ENCODE data around the gene MED7.
"Not testable (repeated sequence)": the region's sequence is repeated elsewhere in the genome, so short reads cannot be mapped to it uniquely, and the experiment has no call there.

The MED7 gene

GRCh38 chr5:157142317-157143126 is at the start of gene MED7:
Gene MED7, minus strand, starts transcription at chr5:157142865. Its CDS starts 3,434 bp downstream, at chr5:157139431.
- FAIRE-seq, result peak; percentile 98

GRCh38 chr5:157189223-157189622 is 46.6 kb upstream of the MED7 start:
- FAIRE-seq, result no peak

GRCh38 chr5:157188270-157188669 is 45.6 kb upstream of the MED7 start:
- FAIRE-seq, result no peak

GRCh38 chr5:157187046-157187754 is 44.5 kb upstream of the MED7 start:
- FAIRE-seq, result no peak

GRCh38 chr5:157186309-157187045 is 43.8 kb upstream of the MED7 start:
- no peak for FAIRE-seq

GRCh38 chr5:157185122-157185521 is 42.5 kb upstream of the MED7 start:
- not testable (repeated sequence) for FAIRE-seq

DNA sequence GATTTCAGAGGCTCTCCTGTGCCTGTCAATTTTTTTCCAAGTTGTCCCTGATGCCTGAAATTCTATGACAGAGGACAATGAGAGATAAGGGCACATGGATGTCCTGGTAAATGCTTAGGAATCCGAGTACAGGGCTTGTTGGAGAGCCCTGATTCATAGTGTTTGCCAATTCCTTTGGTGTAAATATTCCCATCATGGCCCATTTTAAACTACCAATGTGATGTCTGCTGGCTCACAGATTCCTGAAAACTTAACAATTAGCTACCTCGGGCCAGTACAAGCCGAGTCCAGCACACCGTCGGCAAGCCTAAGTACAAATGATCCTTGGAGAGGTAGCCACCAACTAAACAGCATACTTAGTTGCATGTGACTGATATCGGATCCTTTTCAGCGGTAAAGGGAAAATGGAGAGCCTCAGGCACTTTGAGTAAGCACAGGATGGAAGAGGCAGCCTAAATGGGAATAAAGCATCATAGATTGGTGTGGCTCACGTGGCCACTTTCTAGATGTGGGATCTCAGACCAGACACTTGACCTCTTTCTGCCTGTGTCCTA is 41.5 kb upstream of the MED7 start:
- FAIRE-seq, result no peak

GRCh38 chr5:157182143-157182757 is 39.6 kb upstream of the MED7 start:
- no peak for FAIRE-seq

DNA sequence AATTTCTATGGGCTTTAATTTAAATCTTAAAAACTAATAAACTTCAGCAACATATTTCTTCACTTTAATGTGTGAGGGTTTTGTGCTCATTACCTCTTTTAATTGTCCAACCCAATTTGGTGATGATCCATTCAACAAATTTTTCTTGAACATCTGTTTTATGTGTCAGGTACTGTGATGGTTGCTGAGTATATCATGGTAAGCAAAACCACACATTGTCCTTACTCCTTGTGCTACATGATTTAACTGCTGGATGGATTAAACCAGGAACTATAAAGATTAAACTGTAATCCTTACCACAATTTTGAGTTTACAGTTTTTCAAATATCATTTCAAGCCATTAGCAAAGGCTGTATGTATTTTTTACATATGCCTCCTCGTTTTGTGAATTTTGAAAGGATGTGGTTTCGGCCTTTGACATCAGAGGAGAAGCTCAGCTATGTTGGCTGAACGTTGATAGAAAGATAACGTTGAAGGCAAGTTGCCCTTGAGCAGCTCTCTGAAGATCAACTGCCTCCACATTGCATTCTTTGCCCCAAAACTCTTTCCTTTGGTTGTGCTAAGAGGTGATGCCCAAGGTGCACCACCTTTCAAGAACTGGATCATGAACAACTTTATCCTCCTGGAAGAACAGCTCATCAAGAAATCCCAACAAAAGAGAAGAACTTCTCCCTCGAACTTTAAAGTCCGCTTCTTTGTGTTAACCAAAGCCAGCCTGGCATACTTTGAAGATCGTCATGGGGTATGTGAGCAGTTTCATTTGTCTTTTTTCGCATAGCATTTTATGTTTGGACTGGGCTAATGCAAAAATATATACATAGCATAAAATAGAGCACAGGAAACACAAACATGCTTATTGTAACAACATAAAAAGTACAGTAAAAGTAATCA is 38.0 kb upstream of the MED7 start, which contains the start of gene ITK:
Gene ITK, plus strand, starts transcription at position 467 of the 891 bp plus-strand sequence. Its CDS starts 138 bp downstream, at position 605.
- FAIRE-seq, result no peak

DNA sequence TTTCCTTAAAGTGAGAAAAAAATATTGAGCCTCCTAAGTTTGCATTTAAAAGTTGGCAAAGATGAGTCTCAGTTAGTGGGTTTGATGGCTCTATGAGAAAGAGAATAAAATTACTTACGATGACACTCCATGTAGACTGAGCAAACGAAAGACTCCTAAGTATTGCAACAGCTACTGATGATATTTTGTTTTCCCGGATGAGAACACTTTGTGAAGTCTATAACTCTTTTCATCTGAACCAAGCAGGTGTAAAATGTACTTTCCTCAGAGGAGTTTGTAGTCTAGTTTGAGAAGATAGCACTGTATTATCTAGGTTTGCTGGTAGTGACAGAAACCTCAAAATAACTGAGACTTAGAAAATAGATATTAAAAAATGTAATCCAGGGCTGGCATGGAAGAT is 36.3 kb upstream of the MED7 start:
- FAIRE-seq, result no peak

DNA sequence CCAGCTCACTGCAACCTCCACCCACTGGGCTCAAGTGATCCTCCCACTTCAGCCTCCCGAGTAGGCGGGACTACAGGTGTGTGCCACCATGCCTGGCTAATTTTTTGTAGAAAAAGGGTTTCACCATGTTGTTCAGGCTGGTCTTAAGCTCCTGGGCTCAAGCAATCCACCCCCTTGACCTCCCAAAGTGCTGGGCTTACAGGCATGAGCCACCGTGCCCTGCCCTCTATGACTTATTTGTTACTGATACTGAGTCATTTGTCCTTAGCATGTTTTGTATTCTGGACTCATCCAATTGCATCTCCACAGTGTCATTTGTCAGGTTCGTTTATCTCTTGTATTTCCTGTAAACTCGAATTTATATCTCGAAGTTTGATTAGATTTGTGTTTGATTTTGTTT is 35.3 kb upstream of the MED7 start:
- FAIRE-seq, result no peak

DNA sequence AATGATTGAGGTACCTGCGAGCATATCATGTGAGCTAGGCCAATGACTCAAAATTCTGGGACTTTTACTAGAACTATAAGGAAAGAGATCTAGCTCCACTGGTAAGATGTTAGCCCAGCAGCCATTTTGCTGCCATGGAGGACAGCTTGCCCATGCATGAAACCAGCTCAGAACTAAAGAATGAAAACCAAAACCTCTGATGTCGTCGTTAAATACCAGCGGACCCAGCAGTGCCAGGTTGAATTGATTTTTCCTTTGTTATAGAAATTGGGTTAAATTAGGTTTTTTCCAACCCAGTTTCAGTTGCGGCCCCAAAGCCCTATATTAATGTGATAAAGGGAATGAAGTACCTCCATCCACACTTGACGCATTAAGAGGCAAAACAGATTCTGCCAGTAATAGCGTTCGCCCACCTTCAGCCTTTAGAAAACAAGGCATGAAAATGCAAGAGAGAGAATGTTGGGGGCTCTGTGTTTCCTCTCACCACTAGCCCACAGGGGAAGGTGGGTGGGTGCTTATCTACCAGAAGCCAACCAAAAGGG is 32.5 kb upstream of the MED7 start:
- FAIRE-seq, result no peak

- FAIRE-seq, result no peak
These were observed 29.7 kb upstream of the MED7 start for GRCh38 chr5:157172403-157172802.

GRCh38 chr5:157168286-157168685 is 25.6 kb upstream of the MED7 start:
- no peak for FAIRE-seq

GRCh38 chr5:157167214-157167621 is 24.6 kb upstream of the MED7 start:
- FAIRE-seq, result no peak

- no peak for FAIRE-seq
These were observed 23.8 kb upstream of the MED7 start, which contains the start of gene GARIN3 for GRCh38 chr5:157166214-157167213. Gene GARIN3, minus strand, starts transcription at chr5:157166264. Its CDS starts 96 bp downstream, at chr5:157166168.

- FAIRE-seq, result no peak
These were observed 23.0 kb upstream of the MED7 start for GRCh38 chr5:157165668-157166067.

DNA sequence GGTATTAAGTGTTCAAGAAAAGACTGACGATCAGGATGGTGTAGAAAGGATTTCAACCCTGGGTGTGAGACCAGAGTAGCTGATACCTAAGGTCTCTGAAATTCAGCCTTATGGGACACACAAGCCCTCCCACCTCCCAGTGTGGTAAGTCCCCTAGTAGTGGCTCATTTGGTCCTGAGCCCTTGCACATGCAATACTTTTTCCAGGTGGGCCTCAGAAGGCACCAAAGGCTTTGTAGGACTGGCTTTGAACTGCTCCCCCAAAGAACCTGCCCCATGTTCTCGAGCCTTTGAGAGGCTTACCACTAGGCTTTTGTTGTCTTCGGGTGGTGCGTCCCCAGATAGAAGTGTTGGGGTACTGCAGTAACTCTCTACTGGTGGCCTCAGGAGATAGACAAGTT is 22.6 kb upstream of the MED7 start:
- no peak for FAIRE-seq

DNA sequence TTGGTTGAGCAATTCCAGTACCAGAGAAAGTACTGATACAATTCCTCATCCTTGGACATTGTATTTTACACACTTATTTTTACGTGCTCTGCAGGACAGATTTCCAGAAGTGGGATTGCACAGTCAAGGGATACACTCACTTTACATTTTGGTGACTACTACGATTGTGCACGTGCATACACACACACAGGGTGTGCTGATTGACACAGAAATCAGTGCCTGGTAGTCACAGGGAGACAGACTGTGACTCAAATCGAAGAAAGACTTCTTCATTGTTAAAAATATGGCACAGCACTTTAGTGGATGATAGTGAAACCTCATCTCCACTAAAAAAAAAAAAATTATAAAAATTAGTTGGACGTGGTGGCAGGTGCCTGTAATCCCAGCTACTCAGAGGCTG is 21.9 kb upstream of the MED7 start:
- no peak for FAIRE-seq

Measured in G401.6 (cell line).